HG02973 (cell line): ENCODE data around the gene KDM3A.

Source experiments
- ATAC-seq: cut with Tn5 transposase; IDR thresholded peaks from one replicate; pipeline ENCODE4 v1.9.1; 2021; ENCODE audit warnings: moderate library complexity; ENCODE audit not compliant: unreplicated experiment

The KDM3A gene

DNA sequence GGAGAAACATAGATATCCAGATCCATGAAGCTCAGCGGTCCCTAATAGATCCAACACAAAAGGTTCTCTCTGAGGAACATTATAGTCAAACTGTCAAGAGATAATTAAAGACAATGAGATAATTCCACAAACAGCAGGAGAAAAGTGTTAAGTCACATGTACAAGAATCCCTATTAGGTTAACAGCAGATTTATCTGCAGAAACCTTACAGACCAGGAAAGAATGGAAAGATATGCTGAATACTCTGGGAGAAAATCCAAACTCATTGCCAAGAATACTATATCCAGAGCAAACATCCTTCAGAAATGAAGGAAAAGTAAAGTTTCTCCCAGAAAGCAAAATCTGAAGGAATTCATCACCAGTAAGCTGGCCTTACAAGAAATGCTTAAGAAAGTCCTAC lies 10.8 kb upstream of the KDM3A start:
- no peak for ATAC-seq

DNA sequence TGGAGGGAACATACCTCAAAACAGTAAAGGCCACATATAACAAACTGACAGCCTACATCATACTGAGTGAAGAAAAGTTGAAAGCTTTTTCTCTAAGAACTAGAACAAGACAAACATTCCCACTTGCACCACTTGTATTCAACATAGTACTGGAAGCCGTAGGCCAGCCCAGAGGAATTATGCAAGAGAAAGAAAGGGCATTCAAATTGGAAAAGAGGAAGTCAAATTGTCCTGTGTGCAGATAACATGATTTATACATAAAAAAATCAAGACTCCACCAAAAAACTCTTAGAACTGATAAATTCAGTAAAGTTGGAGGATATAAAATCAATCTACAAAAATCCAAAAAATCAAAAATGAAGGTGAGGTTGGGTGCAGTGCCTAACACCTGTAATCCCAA lies 8.0 kb upstream of the KDM3A start:
- no peak for ATAC-seq

DNA sequence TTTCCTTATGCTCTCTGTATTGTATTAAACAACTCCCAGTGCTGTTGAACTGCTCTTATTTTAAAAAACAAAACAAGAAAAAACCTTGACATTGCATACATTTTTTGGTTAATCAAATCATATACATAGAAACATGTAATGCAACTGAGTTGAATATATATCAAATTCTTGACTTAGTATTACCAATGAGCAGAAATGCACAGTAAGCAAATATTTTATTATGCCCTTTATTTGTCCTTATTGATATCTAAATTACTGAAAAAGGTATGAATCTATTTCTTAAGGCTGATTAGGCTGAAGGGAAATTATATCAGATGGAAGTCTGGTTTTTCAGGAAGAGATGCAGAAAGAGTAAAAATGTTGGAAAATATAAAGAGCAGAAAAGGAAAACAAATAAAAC lies 6.9 kb upstream of the KDM3A start:
- no peak for ATAC-seq

DNA sequence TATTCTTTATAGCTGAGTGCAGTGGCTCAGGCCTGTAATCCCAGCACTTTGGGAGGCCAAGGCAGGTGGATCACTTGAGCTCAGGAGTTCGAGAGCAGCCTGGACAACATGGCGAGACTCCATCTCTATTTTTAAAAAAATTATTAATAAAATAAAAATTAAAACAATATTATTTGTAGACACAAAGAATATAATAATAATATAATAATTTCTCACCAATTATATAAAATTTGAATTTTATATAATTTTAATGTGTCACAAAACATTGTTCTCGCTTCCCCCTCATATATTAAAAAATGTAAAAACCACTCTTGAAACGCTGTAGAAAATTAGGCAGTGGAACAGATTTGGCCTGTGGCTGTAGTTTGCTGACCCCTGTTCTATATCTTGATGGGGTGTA lies 5.6 kb upstream of the KDM3A start:
- ATAC-seq = no peak

DNA sequence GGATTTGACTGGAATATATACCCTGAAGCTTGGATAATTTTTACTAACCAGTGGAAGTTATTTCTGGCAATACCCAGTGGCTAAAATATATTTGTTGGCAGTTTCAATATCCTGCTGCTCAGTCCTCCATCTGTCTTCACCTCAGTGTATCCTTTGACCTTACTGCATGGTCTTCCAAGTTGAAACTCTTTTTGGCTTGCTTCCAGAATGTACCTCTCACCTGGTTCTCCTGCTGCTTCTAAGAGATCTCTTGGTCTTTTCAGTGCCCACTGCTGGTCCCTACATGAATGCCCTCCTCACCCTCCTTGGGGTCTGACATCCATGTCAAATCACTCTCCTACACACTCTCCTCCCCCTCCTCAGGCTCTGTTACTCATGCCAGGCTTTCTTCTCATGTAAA lies 4.8 kb upstream of the KDM3A start:
- ATAC-seq = no peak

DNA sequence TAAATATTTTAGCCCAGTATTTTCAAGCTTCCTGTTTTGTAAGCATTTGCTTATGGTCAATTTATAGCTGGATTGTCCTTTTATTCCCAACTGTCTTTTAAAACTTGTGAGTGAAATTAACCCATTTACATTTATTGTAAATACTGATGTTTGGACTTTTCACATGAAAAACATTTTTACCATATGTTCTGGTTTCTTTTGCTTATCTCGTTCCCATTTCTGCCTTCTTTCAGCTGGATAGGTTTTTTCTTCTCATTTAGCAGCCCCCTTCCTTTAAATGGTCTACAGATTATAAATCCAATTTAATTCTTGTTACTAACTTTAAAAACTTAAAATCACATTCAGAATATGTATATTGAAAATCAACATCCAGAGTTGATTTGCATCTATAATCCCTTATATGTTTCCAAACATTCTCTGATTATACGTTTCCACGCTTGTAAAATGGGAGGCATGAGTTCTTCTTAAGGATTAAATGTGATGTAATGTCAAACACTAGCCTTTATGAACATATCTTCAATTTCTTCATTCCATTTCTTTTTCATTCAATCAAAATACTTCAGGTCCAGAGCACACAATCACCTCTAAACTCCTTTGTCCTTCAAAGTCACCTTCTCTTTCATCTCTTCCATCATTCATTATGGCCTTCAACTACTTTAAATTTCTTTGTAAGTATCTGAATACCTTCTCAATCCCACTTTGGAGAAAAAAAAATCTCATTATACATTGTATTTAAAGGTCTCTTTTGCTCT lies 1.1 kb upstream of the KDM3A start:
- ATAC-seq = no peak

DNA sequence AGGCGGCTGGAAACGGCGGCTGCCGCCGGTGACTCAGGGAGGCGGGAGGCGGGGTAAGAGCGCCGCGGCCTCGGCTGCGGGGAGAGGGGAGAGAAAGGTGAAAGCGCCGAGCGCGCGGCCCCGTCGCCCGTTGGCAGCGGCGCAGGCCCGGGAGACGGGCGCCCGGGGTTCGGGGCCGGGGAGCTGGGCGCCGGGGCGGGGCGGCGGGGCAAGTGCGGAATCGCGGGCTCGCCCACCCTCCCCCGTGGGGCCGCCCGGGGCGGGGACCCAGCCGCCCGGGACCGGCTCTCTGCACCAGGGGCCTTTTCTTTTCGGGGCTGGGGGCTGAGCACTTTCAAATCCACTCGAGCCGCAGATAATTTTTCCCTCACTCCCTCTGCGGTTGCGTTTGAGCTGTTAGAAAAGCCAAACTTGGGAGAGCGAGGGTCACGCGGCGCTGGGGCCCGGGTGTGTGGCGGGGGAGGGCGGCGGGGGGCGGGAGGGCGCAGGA lies 266 bp downstream of the KDM3A start:
- peak; percentile 18 for ATAC-seq

DNA sequence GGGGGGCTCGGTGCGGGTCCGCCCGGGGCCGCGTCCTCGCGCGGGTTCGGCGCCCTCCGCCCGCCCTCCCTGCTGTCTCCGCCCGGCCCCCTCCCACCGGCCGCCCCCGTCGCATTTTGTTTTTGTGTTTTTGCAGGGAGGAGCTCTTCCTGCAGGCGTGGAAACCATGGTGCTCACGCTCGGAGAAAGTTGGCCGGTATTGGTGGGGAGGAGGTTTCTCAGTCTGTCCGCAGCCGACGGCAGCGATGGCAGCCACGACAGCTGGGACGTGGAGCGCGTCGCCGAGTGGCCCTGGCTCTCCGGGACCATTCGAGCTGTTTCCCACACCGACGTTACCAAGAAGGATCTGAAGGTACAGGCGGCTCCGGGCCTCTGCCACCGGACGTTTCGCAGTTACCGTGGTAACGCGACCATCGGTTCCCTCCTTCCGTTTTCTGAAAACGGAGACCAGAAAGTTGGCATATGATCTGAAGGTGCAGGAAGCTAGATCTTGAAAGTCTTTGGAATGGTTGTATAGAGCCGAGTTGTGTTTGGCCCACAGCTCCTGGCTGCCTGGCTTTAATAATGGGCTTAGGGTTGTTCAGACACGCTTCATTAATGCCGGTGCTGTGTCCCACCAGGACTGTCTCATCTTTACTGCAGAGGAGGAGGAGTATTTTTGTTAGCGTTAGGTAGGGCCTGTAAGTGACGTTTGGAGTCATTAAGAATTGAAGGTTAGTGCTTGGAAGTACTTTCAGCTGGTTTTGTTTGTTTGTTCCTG lies 891 bp downstream of the KDM3A start:
- ATAC-seq = peak; percentile 11

DNA sequence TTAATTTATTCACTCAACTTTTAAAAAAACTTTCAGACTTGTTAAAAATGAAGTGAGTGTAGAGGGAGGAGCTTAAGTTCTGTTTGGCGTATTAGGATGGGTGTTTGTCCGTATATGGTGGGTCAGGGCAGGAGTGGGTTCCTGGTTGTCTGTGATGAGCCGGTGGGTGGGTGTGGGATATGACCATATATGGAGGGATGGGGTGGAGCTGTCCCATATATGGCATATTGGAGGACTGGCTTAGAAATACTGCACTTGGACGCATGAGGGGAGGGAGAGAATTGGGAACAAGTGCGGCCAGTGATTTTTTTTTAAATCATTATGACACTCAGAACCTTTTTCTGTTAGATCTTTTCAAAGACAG lies 1.5 kb downstream of the KDM3A start:
- ATAC-seq = peak; percentile 63

DNA sequence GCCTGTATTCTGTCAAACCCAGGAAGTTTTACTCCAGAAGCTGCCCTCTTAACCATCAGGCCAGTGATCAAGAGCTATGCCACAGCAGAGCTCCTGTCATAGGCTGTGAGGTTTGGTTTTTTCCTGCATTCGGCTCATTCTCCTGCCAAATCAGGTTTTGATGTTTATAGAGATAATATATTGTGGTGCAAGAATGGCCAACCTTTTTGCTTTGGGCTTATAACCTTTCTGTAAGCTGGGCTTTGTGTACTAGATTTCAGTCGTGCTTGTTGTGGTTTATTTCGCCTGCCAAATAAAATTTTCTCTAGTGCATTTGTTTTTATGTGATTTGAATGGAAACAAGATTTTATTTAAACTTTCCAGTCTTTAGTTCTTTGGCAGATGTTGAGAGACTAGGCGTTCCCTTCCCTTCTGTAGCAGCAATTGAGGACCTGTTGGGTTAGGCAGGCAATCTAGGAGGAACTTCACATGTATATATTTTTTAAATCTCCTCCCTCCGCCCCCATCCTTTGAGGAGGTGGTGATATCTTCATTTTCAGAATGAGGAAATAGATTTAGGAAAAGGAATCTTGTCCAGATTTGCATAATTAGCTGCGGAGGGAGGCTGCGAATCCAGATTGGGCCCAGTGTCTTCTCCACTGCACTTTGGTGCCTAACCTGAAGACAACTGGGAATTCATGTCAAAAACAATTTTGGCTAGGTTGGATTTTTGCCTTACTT lies 2.6 kb downstream of the KDM3A start:
- no peak for ATAC-seq

DNA sequence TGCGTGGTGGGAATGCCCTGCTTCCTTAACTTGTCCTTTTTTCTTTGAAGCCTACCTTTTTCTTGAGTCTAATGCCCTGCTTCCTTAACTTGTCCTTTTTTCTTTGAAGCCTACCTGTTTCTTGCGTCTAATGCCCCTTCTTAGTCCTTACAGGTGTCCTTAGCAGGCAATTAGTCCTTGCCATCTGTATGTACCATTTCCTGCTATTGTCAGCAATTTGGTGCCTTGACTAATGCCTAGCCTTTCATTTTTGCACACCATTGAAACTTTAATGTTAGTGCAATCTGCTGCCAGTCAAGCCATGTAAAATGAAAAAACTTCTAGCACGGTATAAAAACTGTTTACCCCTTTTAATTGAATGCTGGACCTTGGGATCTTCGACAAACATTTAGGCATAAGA lies 4.3 kb downstream of the KDM3A start:
- ATAC-seq = no peak

DNA sequence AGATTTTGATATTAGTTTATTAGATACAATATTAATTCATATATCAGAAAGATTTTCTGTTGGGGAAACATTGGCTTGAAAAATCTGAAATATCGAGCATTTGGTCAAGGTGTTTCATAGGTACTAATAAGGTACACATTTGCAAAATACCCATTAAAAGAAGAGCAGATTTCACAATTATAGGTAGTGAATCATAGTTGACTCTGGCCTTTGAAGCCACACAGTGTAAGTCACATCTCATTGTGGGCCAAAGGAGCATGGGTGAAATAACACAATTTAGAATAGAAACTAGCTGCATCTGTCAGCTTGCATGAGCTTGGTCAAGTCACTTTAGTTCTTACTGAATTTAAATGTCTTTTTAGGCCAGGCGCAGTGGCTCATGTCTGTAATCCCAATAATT lies 4.9 kb downstream of the KDM3A start:
- no peak for ATAC-seq

DNA sequence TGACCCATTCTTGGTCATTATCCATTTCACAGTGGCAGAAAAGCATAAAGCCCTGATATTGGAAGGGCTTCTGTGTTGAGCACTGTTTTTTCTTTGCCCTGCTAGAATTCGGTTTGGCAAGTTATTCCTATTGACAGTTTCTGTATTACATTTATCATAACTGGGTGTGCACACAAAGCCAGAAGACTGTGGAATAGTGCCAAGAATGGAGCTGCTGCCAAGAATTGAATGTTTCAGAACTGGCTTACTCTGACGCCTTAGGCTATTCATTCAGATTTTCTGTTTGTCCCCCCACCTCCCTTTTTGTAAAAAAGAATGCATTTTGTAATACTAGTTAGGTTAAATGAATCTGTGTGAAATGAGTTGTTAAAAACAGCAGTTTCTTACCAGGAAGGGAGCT lies 12.7 kb downstream of the KDM3A start:
- ATAC-seq = no peak

DNA sequence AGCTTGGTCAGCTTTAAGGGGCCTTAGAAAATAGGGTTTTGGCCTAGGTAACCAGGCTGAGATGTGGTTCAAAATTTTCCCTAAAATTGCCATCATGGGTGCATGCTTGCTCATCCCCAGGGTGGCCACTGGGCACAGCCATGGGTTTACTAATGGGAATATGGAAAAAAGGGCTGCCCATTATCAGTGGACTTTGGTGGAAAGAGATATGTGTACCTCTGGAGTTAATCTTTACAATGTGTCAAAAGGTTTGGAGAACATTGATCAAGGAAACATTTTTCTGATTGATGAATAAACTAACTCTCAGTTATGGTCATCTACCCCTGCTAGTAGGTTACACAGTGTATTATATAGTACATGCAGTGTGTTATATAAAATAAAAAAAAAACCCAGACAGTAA lies 13.1 kb downstream of the KDM3A start:
- no peak for ATAC-seq

DNA sequence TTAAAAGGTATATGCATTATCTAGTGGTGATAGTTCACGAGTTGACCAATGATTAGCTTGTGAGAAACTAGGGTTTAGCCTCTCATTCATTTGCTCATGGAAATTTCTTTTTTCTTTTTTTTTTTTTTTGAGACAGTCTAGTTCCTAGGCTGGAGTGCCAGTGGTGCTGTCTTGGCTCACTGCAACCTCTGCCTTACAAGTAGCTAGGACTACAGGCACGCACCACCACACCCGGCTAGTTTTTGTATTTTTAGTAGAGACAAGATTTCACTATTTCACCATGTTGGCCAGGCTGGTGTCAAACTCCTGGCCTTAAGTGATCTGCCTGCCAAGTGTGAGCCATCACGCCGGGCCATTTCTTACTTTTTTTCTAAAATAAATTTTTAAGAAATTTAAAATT lies 14.0 kb downstream of the KDM3A start:
- no peak for ATAC-seq

DNA sequence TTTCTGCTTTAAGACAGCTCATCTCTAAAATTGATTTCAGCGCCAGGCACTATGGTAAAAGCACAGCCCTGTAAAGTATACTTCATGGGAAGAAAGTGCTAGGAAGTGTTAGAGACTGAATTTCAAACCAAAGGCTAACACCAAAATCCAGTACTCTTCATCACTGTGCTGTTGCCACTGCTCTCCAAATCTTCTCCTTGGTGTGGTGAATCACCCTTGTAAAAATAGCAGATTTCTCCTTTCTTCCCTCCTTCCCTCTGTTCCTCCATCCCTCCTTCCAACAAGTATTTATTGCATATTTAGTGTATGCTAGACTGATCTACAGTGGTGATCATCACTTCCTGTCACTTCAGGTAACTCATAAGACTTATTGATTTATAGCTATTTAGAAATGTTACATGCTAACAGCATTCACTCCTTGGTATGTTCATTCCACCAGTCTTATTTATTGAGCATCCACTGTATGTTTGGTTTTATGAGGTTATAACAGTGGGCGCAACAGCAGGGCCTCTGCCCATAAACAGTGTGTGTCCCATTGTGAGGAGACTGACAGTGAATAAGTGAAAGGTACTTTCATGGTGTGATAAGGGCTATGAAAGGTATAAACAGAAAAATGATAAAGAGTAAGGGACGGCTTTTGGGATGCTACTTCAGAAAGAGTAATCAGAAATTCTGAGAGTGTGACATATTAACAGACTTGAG lies 20.0 kb downstream of the KDM3A start:
- ATAC-seq = no peak

DNA sequence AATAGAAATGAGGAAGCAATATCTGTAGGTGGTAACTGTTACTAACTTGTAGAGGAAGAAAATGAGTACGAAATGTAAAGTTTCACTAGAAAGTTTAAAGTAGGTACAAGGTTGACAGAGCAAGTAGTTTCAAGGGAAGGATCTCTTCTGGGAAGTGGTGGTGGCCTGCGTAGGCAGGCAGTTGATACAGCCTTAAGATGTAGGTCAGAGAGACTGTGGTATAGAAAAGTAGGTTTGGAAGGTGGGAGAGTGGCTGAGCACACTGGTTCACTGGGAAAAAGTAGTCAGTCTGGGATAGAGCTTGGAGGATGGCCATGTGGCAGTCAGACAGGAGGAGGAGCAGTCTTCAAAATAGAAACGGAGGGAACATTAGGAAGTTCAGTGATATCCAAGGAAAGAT lies 23.5 kb downstream of the KDM3A start:
- ATAC-seq = no peak

DNA sequence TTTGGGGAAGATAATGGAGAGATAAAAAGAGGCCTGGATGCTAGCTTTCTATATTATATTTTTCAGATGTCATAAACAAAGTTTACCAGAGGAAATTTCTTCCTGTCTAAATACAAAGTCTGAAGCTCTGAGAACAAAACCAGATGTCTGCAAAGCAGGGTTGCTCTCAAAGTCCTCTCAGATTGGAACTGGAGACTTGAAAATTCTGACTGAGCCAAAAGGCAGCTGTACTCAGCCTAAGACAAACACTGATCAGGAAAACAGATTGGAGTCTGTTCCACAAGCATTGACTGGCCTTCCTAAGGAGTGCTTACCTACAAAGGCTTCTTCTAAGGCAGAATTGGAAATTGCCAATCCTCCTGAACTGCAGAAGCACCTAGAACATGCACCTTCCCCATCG lies 25.1 kb downstream of the KDM3A start:
- no peak for ATAC-seq

DNA sequence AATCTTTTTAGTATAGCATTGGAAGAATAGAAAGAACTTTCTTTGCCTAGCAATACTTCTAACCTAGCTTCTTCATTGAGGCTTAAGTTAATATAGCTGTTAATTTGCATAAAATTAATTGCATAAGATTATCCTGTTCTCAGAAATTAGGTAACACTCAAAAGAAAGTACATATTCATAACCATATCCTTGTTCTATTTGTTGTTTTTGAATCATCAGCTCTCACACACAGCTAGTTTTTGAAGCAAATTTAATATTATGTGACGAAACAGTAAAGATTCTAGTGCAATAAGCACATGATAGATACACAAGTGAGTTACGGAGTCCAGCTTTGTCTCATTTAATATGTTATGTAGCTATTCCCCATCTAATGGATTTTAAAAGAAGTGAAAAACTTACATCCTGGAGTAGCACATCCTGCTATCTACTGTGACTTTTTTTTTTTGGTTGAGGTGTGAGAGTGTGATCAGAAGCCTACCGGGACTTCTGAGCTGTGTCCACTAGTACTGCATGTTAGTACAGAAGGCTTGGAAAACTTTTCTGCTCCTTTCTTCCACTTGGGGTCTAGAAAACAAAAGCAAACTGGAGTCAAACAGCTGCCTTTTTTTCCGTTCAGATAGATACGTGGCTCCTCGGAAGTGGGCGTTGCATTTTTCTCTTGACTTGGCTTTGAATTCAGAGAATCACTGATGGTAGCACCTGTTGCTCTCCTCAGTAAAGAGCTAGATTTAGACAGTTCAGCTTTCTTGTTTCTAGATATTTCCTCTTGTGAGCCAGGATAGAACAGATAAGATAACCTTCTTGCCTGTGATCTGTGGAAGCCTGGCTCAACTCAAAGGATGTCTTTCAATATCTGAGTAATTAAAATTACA lies 27.2 kb downstream of the KDM3A start:
- no peak for ATAC-seq

DNA sequence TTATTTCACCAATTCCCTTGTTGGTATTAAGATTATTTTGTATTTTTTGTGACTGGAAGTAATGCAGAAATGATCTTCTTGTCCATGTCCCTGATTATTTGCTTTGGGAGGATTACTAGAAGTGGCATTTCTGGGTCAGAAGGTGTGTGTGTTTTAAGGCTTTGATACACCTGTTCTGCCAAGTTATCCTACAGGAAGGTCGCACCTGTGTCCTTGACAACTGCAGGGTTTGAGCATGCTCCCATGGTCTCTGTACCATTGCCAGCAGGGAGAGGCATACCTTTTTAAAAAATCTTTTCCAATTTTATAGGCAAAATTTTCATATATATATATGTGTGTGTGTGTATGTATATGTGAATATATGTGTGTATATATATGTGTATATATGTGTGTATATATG lies 29.7 kb downstream of the KDM3A start:
- no peak for ATAC-seq
